PFSK-1 (cell line): Measurements from ENCODE around the gene MYH15.

Experiments used
- FOXP2 ChIP-seq: optimal IDR thresholded peaks from 2 replicates; pipeline ENCODE3; 2011; ENCODE audit warnings: borderline replicate concordance, control low read depth, inconsistent platforms; ENCODE audit not compliant: insufficient read depth; ENCODE audit errors: extremely low read length, extremely low read depth
- POLR2AphosphoS5 ChIP-seq: IDR thresholded peaks from 2 replicates; pipeline ENCODE4 v1.6.1; 2012; ENCODE audit warnings: low read depth, mild to moderate bottlenecking, control low read depth, low read length, moderate library complexity
- REST ChIP-seq, 2 experiments: IDR thresholded peaks; 2 replicates each; pipeline versions ENCODE4 v1.6.1 to v1.8.0; 2011 to 2012; ENCODE audit warnings: low read depth in 2 of 2, low read length in 2 of 2, control low read depth in 1 of 2, inconsistent platforms in 1 of 2, mild to moderate bottlenecking in 1 of 2, moderate library complexity in 1 of 2; ENCODE audit not compliant: insufficient read depth in 1 of 2
- SIN3A ChIP-seq: IDR thresholded peaks from 2 replicates; pipeline ENCODE4 v1.6.1; 2012; ENCODE audit warnings: mild to moderate bottlenecking, low read length, moderate library complexity, borderline replicate concordance; ENCODE audit not compliant: insufficient read depth
- TAF1 ChIP-seq: IDR thresholded peaks from 2 replicates; pipeline ENCODE4 v1.6.1; 2012; ENCODE audit warnings: low read length, control low read depth, borderline replicate concordance; ENCODE audit not compliant: insufficient read depth

MYH15 gene

GRCh38 chr3:108552267-108553159, 42.1 kb upstream of the MYH15 start:
- TF ChIP-seq FOXP2 (no peak), SIN3A (no peak), REST (IDR thresholded peaks at IDR 0.05; ENCODE audit: insufficient read depth in 1 of 2, low read depth in 2 of 2, low read length in 2 of 2) (no peak), TAF1 (no peak), POLR2AphosphoS5 (no peak)

- TF ChIP-seq TAF1, result no peak
- no peak for TF ChIP-seq FOXP2
- no peak for TF ChIP-seq REST (IDR thresholded peaks at IDR 0.05; ENCODE audit: insufficient read depth in 1 of 2, low read depth in 2 of 2, low read length in 2 of 2)
These were observed 38.5 kb upstream of the MYH15 start for GRCh38 chr3:108548886-108549285.

- TF ChIP-seq POLR2AphosphoS5 (no peak), SIN3A (no peak), TAF1 (no peak), REST (IDR thresholded peaks at IDR 0.05; ENCODE audit: insufficient read depth in 1 of 2, low read depth in 2 of 2, low read length in 2 of 2) (no peak), FOXP2 (no peak)
These were observed 37.9 kb upstream of the MYH15 start for GRCh38 chr3:108548304-108548703.

GRCh38 chr3:108546692-108547091, 36.3 kb upstream of the MYH15 start:
- TF ChIP-seq SIN3A, result no peak
- no peak for TF ChIP-seq FOXP2
- no peak for TF ChIP-seq POLR2AphosphoS5
- no peak for TF ChIP-seq TAF1
- TF ChIP-seq REST (IDR thresholded peaks at IDR 0.05; ENCODE audit: insufficient read depth in 1 of 2, low read depth in 2 of 2, low read length in 2 of 2), result no peak
